Activated CD4-positive, alpha-beta T cell treated with anti-CD3 and anti-CD28 coated beads, Interleukin-2, amount 50 U/mL, for 16 hours (primary cell): Measurements from ENCODE around the gene CYTH1.

Source experiments
- DNase-seq: peaks from one replicate; pipeline ENCODE4 v3.0.0-alpha.2; 2020

Gene CYTH1

DNA sequence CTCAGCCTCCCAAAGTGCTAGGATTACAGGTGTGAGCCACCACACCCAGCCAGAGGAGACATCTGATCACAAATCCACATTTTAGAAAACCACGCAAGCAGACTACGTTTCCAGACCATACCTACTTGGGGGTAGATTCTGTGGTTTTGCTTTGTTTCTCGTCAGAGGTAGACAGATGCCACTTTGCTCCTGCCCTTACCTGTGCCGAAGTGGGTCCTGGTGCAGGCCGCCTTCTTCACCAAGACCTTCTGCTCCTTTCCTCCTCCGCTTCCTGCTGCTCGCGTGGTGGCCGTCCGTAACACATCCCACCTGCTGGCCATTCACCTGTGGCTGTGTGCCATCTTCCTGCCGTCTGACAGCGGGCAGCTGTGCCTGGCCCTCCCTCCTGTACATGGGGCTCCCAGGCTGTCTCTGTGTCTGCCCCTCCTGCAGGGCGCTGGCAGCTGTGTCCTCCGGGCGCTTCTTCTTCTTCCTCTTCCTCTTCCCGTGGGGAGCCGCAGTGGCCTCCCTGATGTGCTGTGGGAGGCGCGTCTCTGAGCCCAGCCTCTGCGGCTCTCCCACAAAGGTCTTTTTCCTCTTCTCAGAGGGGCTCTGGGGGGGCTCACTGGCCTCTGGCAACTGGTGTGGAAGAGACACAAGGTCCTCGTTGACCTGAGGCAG is 21.2 kb upstream of the CYTH1 start:
- no peak for DNase-seq

DNA sequence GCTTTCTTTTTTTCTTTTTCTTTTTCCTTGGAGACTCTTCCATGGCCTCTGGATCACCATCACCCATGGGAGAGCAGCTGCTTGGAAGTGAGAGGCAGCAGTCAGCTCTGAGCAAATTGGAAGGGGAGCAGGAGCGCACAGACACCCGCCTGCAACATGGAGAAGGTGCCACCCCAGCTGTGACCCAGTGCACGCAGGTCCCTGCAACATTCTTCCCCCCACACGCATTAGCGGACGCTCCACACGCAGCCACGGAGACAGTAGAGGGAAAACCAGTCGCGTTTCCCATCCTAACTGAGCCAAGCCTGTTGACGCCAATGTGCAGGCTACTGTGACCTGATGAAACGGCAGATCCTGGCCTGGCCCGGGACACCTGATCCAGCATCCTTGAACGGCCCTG is 20.4 kb upstream of the CYTH1 start:
- no peak for DNase-seq

DNA sequence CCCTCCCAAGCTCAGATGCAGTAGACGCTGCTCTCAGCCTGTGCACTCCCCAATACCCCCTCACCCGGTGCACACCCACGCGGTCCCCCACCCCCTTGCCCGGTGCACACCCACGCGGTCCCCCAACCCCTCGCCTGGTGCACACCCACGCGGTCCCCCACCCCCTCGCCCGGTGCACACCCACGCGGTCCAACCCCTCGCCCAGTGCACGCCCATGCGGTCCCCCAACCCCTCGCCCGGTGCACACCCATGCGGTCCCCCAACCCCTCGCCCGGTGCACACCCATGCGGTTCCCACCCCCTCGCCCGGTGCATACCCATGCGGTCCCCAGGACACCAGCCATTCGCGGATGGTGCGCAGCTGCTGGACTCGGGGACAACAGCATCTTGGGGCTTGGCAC is 19.9 kb upstream of the CYTH1 start:
- DNase-seq: no peak

DNA sequence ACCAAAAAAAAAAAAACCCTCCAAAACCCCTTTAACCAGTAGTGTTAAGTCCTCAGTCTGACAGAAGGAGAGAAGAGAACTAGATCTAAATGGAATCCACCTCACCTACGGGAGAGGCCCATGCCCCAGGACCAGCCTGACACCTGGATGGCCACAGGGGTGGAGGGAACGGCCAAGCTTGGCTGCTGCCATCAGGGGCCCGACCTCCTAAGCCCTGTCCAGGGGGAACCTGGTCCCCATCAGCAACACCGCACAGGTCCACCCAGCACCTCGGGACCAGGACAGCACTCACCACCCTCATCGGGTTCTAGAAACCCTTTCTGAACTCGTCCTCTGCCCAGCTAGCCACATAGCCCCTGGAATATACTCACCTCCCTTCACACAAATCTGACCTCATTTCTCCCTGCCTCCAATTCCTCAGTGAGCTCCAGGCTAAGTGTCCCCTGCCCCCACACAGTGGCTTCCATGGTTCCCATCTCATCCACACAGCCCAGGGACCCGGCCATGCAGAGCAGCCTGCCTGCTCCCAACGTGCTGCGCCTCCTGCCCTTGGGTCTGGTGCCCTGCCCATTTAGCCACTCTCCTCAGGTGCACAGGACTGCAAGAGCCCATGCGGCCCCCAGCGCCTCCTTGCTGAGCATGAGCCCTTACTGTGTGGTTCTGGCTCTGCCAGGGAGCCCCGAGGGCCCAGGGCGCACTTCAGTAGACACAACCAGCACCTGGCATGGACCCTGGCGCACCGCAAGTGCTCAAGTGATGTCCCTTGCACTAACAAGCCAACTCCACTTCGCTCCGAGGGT is 18.3 kb upstream of the CYTH1 start:
- DNase-seq: no peak

DNA sequence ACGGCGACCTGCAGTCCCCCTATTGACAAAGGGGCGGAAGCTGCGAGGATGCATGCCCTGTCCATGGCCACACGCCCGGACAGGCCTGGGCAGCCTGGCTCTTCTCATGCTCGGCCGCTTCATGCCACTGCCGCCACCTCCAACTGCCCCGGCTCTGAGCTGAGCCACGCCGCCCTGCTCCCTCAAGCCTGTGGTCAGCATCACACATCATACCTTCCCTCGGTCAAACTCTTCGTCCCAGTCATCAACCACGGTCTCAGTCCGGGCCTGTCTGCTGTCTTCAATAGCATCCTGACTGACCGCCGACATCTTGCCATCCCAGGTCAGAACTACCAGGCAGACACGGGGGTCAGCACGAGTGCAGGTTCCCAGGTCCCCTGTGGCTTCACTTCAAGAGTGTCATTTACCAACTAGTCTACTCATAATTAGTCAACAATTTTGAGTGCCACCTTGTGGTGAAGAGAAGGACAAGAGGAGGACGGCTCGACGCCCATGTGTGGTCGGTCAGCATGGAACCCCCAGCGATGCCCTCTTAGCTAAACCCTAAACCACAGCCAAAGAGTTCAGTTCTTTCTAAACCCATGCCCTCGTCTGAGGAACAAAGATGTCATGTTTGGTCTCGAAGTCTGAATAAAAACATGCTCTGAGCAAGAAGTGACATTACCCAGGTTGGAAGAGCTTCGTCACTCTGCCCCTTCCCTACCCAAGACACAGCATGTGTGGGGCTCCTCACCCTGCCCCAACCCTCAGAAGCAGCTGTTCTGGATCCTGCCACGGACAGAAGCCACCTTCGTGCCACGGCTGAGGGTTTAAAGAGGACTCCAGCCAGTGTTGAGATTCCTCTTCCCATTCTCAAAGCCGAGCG is 16.9 kb upstream of the CYTH1 start:
- no peak for DNase-seq

DNA sequence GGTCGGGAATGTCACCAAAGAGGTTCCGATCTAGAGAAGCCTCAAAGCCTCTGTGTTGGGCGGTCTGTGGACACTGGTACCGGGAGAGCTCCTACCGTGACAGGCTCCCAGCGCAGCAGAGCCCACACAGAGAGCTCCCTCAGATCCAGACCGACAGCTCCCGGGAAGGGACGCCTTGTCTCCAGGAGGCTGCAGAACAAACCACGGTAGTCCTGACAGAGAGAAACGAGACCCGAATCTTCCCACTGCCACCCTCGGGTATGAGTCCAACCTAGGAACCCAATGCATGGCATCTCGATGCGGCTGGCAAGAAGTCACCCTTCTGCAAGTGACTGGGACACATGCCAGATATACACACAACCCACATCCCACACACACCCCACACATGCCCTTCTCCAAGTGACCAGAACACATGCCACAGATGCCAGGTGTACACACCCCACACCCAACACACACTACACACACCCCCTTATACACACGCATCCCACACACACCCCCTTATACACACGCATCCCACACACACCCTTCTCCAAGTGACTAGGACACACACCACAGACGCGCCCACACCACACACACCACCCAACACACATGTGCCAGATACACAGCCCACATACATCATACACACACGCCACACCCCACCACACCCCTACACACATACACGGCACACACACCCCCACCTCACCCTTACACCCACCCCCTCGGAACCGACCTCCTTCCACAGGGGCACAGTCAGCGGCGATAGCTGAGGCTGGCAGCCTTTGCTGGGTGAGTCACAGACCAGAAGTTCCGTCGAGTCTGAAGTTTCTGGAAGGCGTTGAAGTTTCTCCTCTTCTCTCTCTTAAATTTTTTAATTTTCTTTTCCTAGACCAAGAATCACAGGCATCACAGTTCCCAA is 15.9 kb upstream of the CYTH1 start:
- no peak for DNase-seq

DNA sequence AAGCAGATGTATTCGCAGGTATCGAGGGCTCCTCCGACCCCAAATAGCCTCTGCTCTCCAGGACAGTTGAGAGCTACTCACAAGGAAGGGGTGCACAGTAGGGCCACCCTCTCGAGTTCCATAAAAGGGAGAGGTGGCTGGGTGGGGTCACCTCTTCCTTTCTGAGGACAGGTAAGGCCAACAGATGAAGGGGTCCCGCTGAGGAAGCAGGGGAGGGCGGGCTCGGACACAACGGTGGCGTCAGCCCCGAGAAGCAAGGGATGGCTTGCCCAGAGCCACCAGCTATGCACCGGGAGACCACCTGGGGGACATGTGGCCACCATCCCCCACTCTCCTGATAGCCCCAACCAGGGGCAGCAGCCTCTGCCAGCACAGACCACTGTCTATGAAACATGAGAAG is 15.1 kb upstream of the CYTH1 start:
- no peak for DNase-seq

DNA sequence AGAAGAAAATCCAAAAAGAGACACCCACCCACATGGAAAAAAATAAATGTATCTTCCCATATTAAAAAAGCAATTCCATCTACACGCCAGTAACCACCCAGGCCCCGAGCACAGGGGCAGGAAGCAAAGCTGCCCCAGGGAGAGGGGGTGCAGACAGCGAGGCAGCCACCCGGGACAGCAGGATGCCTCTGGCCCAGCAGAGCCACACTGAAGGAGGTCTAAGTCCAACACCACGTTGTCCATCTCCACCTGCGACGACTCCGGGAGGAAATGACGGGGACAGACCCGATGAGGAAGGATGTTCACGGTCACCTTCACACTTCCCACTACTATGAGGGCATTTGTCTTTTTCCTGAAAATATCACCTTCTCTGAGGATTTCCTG is 14.4 kb upstream of the CYTH1 start:
- DNase-seq: no peak

DNA sequence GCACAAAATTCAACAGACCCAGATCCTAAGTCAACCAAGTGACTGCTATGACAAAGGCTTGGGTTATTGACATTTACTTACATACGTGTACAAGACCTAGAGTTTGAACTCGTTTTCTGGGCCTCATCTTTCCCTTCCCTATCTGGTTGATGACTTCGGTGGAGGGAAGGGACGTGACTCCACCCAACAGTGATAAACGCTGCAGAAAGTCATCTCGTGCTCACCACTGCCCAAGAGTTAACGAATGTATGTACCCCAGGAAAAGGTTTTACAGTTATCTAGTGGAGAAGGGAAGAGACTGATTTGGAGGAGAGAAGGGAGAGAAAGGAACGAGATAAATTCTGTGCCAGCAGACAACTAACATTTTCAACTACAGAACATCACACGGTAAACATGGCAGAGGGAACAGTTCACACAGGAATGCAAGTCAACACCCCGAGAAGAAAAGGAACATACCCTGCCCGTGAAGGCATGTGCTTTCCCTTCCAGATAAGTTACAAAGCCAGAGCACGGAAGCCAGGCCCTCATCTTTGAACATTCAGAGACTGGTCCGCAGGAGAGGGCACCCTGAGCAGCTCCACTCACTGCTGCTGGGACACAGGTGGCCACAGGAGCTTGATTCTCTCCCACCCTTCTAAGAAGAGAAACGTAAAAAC is 13.9 kb upstream of the CYTH1 start:
- DNase-seq: no peak

DNA sequence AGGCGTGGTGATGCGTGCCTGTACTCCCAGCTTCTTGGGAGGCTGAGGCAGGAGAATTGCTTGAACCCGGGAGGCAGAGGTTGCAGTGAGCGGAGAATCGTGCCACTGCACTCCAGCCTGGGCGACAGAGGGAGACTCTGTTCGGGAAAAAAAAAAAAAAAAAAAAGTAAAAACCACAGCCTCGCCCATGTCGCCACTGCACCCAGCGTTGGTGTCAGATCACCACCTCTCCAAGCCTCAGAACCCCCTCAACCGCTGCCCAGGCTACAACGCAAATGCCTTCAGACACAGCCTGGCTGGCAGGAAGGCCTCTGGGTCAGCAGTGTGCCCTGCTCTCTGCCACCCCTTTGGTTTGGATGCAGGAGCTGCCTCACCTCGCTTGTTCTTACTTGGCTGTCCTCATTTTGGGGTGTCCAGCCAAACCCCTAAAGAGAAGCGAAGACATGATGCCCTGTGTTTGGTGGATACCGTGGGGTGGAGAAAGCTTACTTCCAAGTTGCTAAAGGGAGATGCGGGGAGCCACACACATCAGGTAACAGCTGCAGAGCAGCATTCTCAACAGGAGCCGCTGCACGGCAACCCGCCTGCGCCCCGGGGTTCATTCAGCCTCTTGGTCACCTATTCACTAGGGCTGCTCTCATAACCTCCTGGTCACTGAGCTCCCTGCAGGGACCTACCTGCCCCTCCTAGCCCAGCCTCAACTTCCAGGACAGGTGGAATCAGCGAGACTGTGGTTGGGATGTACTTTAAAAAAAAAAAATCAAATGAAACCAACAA is 13.0 kb upstream of the CYTH1 start:
- no peak for DNase-seq

DNA sequence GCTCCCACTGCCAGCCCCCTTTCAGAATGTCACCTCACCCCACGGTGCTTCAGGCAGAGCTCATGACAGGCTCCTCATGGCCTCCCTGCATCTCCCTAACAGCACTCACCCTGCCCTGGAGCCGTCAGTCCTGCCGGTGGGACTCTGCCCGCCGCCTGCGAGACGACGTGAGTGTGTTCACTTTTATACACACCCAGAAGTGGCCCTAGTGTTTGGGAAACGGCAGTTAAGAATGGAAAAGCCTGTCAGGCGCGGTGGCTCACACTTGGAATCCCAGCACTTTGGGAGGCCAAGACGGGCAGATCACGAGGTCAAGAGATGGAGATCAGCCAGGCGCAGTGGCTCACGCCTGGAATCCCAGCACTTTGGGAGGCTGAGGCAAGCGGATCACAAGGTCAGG is 12.3 kb upstream of the CYTH1 start:
- no peak for DNase-seq

DNA sequence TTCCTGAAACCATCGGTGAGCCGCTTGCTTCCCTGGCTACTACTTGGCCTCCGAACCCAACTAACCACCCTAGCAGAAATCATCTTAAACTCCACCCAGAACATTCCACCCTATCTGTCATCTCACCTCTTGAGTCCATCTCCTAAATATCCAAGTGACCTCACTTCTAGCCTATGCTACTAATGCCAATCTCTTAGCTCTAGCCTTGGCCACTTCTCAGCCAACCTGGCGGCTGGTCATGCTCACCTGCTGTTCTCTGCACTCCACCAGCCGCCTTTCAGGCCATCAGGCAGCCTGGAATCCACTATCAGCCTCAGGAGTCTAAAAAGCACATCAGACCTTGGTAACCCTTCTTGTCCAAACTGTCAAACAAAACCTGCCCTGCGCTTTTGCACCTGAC is 11.9 kb upstream of the CYTH1 start:
- DNase-seq: no peak

DNA sequence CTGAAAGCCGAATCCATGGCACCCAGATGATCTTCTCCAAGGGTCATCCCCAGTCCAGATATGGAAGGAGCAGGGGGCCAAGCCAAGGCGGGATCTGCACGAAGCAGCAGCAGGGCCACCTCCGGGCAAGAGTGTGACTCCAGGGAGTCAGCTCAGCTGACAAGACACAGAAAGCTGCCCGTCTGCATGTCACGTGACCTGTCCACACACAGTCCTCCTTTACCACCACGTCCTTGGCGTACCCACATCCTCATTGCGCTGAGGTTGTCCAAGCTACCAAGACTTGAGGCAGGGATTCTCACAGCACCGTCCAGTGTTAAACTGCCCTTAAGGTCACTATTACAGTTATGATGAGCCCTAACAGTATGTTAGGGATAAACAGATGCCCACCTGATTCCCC is 11.3 kb upstream of the CYTH1 start:
- no peak for DNase-seq

DNA sequence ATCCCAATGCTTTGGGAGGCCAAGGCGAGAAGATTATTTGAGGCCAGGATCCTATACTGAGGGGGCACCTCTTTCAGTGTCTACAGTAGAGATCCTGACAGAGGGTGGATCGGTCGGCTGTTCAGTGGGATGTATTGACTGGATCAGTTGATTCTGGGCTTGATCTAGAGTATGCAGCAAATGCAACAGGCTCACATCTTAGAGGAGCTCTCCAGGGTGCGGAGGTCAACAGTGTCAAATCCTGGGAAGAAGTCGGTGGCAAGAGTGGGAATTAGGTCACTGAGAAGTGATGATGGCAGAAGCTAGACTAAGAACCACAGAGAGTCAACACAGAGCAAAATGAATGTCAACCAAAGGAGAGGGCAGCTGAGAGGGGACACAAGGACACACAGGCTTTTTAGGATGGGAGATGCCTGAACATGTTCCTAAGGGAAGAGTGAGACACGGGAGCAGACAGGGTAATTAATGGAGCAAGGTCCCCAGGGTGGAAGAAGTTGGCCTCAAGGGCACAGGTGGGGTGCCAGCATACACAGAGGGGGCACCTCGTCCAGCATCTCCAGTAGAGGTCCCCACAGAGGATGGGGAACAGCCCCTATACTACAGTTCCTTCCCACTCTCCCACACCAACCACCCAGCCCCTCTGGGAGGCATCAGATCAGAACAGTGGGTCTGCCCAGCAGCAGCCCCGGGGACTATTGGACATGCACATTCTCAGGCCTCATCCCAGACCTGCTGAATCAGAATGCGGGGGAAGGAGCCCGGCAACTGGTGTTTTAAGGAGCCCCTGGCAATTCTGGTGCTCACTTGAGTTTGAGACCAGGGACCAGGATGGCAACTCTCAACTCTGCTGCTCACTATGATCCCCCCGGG is 10.0 kb upstream of the CYTH1 start:
- no peak for DNase-seq

DNA sequence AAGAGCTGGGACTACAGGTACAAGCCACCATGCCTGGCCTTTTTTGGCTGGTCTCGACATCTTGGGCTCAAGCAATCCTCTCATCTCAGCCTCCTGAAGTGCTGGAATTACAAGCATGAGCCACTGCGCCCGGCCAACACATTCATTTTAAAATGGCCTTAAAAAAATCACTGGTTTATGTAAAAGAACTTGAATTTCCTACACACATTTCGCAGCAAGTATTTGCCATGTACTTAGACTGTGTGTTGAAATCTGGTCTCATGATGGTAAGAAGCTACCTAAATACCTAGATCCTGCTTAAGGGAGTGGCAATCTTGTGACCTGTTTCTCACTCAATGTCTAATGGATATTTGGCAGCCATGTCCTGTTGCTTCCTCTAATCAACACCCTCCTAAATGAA is 8.5 kb upstream of the CYTH1 start:
- no peak for DNase-seq

DNA sequence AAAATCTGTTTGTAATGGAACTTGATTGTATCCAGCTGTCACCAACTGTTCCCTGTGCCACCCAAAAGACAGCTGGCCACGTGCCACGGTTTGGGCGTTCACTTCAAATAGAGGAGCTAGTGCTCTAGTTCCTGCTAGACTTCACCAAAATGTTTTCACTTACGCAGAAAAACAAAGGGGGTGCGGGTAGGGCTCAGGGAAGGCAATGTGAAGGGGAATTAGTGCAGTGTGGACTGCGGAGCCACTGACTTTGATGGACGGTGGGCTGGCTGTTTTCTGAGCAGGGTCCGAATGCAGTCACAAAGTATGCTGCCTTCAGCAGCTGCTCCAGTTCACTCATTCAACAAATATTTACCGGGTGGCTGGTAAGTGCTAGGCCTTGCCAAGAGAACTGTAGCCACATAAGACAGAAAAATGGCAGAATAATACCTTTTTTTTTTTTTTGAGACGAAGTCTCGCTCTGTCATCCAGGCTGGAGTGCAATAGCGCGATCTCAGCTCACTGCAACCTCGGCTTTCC is 7.6 kb upstream of the CYTH1 start:
- DNase-seq: no peak

DNA sequence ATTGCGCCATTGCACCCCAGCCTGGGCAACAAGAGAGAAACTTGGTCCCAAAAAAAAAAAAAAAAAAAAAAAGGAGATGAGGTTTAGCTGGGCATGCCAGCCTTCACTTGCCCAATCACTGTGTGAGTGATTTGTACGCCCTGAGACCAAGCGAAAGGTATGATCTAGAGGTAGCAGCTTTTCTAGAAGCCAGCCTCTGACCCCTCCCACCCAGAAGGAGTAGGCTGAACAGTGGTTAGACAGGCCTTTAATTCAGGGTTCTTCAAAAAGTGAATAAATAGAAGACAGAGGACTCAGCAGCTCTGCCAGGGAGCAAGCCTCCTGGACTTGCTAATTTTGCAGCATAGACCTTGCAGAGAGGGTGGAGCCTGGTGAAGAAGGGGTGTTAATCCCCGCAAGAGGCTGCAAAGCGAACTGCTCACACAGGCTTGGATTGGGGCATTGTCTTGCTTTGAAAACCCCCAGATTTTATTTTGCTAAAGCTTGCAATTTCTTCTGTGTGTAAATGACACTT is 7.1 kb upstream of the CYTH1 start:
- DNase-seq: no peak

DNA sequence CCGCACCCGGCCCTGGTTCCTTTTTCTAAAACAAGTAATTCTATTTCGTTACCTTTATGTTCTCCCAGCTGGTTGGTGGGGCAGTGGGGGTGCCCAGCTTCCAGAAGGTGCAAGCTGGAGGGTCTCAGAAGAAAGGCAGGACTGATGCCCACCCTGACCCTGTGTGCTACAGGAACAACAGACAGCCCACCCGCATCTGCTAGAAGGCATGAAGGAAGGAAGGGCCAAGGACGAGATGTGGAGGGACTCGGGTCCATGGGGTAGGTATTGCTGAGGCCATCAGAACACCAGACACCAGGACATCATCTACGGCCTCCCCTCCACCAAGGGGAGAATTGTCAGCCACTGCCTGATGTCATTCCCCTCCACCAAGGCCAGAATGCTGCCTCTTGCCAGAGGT is 6.4 kb upstream of the CYTH1 start:
- no peak for DNase-seq

DNA sequence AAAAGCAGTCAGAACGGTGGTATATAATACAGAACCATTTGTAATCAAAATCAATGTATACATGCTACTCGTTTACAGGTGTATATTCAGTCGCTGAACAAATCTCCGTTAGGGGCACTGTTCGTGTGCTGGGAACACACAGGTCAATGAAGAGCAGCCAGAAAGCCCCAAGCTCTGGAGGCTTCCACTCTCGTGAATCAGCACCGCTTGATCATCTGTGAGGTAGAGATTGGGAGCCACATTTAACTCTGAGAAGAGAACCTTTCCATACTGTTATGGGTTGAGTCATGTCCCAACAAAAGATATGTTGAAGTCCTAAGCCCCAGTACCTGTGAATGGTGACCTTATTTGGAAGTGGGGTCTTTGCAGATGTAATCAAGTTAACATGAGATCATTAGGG is 5.4 kb upstream of the CYTH1 start:
- DNase-seq: no peak

DNA sequence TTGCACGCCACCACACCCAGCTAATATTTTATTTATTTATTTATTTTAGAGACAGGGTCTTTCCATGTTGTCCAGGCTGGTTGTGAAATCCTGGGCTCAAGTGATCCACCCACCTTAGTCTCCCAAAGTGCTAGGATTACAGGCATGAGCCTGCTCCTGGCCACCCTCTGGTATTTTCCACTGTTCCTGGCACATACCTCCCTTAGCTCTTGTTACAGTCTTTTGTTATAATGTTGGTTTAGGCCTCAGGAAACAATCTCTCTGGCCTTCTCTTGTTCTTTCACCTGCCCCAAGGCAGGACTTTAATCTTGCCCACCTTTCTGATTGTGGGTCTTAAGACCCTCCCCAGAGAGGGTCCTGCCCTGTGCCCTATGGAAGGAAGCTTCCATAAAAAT is 3.6 kb upstream of the CYTH1 start:
- DNase-seq: no peak
